ENCODE results near the gene FGF8.

DNA sequence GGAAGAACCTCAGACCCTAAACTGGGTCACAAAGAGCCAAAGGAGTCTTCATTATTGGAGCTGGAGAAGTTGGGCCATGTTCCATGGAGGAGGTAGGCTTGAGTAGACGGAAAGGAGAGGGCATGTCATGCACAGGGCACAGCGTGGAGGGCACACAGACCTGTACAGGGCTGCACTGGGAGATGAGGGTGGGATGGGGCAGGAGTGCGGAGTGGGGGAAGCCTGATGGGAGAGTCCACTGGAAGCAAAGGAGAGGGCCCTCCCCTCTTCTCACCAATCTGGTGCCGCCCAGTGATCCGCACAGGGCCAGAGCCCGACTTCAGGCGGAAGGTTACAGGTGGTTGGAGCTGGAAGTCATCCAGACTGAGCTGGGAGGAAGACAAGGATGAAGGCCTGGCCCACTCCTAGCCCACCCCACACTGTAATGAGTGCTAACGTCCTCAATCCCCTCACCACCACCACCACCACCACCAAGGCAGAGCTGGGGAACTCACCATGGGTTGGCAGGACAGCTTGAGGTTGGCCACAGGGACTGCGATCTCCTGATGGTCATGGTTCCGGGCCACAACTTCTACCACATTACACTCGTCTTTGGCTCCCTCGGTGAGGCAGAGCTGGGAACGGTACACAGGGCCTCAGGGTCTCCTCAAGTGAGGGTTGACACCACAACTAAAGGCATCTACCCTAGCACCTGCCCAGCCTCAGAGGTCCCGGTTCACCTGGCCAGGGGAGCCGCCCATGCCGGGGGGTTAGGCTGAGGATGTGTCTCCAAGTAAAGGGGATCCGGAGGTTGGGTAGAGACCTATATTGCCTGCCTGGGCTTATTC lies 6.3 kb upstream of the FGF8 start:
- TF ChIP-seq, protein P1, sequence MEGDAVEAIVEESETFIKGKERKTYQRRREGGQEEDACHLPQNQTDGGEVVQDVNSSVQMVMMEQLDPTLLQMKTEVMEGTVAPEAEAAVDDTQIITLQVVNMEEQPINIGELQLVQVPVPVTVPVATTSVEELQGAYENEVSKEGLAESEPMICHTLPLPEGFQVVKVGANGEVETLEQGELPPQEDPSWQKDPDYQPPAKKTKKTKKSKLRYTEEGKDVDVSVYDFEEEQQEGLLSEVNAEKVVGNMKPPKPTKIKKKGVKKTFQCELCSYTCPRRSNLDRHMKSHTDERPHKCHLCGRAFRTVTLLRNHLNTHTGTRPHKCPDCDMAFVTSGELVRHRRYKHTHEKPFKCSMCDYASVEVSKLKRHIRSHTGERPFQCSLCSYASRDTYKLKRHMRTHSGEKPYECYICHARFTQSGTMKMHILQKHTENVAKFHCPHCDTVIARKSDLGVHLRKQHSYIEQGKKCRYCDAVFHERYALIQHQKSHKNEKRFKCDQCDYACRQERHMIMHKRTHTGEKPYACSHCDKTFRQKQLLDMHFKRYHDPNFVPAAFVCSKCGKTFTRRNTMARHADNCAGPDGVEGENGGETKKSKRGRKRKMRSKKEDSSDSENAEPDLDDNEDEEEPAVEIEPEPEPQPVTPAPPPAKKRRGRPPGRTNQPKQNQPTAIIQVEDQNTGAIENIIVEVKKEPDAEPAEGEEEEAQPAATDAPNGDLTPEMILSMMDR (conservative IDR thresholded peaks at IDR 0.05) = no peak
- no peak for TF ChIP-seq EZH2 (IDR thresholded peaks at IDR 0.05; ENCODE audit: low read depth)
